HG03103 (cell line): ENCODE data around the gene SAMD4A.

Source experiments
- ATAC-seq: cut with Tn5 transposase; IDR thresholded peaks from one replicate; pipeline ENCODE4 v1.9.1; 2021; ENCODE audit warnings: low read depth; ENCODE audit not compliant: unreplicated experiment

Gene SAMD4A

DNA sequence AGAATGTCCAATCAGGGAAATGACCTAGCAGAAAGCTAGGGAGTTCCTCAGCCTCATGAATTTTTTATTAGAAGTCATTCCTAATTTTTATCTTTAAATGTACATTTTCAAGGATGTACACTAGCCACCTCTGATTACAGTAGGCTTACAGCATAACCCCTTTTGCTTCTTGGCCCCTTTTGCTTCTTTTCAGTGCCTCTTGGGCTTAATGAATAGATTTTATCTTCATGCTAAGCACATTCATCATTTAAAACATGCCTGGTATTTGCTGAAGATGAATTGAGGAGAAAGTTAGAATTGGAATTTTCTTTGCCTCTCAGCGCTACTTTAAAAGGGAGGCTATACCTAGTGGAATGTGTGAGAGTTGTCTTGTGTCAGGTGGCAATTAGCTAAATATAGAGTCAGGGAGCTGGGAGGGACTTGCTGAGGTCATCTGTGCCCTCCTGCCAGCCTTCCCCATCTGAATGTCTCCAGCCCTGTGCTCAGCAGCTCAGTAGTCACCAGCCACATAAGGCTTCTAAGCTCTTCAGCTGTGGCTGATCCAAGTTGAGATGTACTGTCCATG, 132.1 kb downstream of the SAMD4A start:
- no peak for ATAC-seq

DNA sequence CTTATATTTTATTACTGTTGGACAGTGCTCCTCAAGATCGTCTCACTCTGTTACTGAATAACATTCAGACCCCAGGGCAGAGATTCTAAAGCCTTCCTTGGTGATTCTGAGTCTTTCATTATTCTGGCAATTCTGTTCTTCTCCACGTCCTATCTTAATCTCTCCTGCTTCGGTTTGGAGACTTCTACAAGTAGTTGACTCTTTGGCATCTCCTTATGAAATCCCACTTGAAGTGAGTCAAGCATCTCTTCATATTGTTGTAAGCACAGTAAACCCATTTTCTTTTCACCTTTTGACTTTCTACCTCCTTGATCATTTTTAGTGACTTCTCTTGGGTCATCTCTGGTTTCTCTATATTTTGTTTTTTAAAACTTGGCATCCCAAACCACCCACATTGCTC, 132.8 kb downstream of the SAMD4A start:
- ATAC-seq, result no peak

DNA sequence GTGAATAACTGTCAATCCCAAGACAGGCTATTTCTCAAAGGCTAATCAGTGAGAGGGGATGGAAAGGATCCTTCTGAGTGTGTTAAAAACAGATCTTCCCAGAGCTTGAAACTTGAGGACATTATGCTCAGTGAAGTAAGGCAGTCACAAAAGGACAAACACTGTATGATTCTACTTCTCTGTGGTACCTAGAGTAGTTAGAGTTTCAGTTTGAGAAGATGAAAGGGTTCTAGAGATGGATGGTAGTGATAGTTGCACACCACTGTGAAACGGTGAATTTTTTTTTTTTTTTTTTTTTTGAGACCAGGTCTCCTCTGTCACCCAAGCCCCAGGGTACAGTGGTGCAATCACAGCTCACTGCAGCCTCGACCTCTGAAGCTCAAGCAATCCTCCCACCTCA, 133.8 kb downstream of the SAMD4A start:
- no peak for ATAC-seq

DNA sequence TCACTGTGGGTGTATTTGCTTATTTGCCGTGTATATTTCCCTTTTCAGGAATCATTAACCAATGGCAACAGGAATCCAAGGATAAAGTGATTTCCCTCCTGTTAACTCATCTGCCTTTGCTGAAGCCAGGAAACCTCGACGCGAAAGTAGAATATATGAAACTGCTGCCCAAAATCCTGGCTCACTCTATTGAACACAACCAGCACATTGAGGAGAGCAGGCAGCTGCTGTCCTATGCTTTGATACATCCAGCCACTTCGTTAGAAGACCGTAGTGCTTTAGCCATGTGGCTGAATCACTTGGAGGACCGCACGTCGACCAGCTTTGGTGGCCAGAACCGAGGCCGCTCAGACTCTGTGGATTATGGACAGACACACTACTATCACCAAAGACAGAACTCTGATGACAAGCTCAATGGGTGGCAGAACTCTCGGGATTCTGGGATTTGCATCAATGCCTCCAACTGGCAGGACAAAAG, 135.1 kb downstream of the SAMD4A start:
- no peak for ATAC-seq

DNA sequence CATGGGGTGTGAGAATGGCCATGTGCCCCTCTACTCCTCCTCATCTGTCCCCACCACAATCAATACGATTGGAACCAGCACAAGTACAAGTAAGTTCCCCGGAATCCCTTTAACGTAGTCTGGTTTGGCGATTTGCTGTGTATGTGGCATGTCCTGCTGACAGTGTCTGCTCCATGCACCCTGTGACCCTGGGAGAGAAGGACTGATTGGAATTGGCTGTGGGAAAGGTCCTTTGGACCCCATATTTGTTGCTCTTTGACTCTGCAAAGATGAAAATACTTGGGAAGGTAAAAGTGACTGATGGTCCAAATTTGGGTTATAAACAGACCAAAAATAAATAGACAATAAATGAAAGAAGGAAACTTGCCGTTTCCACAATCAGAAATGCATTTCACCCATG, 135.6 kb downstream of the SAMD4A start:
- no peak for ATAC-seq

DNA sequence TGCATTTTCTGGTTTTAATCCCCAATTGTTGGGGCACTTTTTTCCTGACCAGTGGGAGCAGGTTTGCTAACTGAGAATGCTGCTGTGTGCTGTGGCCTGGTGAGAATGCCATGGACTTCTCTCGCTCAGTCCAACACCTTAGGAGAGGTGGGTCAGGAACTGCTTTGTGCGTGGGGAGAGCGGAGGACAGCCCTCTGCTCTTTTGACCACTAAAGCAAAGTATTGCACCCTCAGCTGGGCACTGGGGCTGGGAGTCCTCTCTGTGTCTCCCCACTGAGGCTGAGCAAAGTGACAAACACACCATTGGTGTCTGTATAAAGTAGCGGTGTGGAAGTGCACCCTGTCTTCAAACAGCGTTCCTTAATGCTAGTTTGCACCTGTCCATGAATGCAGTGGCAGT, 136.2 kb downstream of the SAMD4A start:
- ATAC-seq, result no peak

DNA sequence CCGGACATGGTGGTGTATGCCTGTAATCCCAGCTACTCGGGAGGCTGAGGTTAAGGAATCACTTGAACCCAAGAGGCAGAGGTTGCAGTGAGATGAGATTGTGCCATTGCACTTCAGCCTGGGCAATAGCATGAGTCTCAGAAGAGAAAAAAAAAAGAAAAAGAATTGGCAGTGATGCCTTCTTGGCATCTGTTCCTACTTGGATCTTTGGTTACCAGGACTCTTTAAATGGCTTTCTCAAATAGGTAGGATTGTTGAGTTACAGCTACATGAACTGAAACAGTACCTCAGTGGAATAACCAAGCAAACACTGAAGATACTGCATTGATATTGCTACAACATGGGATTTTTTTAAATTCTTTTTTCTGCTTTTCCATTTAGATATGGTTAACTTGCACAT, 136.8 kb downstream of the SAMD4A start:
- no peak for ATAC-seq

DNA sequence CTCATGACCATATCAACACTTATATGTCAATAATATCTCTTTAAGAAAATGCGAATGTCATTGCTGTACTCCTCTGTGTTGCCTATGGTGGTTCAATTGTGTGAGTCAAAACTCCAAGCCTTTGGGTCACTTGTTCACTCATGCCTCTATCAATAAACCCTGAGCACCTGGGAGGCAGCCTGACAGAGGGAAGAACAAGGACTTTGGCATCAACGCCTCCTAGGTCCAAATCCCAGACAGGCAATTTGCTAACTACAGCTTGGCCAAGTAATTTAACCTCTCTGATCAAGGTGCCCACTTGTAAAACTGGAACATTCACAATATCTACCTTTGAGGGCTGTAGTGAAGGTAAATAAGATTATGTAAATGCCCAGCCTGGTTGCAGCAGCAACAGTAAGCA, 137.8 kb downstream of the SAMD4A start:
- no peak for ATAC-seq

DNA sequence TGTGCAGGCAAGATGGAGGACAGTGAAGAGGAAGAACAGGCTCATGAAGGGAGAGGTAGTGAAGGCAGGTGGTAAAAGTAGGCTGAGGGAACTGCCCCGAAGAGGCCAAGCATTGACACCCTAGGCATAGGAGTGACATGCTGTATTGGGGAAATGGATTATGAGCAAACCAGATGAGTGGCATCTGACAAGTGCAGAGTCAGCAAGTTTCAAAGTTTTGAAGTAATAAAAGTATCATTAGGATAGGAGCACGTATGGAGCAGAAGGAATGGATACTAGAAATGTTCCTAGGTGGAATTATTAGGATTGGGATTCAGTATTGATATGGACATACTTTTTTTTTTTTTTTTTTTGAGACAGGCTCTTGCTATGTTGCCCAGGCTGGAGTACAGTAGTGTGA, 139.8 kb downstream of the SAMD4A start:
- no peak for ATAC-seq

DNA sequence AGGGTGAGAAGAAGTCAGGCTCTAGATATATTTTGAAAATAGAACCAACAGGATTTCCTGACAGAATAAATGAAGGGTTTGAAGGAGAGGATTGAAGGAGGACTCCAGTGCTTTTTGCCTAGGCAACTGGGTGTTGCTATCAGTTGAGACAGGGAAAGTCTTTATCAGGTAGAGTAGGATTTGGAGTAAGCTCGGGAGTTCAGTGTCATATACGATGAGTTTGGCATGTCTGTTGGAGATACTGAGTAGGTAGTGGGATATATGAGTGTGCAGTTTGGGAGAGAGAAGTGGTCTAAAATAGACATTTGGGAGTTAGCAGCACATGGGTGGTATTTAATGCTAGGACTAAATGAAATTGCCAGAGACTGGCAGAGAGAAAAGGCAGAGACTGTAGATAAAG, 141.2 kb downstream of the SAMD4A start:
- no peak for ATAC-seq

DNA sequence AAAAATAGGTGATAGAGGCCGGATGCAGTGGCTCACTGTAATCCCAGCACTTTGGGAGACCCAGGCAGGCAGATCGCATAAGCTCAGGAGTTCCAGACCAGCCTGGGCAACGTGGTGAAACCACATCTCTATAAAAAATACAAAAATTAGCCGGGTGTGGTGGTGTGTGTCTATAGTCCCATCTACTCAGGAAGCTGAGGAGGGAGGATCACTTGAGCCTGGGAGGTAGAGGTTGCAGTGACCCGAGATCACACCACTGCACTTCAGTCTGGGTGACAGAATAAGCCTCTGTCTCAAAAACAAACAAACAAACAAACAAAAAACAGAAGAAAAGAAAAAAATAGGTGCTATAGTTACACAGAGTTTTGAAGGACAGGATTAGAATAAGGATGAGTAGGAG, 142.1 kb downstream of the SAMD4A start:
- no peak for ATAC-seq

DNA sequence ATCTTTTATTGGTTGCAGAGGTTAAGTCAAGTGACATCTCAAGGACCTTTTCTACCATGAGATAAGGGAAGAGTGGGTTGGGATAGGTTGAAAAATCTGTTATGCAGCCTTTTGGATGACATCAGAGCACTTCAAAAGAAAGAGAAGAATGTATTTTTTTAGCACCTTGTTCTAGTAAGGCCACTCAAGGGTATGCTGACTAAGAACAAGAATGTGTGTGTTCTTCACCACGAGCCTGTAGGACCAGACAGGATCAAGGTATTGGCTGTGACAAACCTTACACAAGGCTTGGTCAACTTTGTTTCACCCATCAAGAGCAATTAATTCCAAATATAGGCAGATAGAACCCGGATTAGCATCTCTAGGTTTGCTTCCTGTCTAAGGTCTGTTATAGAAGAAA, 142.5 kb downstream of the SAMD4A start:
- ATAC-seq, result peak; percentile 79

DNA sequence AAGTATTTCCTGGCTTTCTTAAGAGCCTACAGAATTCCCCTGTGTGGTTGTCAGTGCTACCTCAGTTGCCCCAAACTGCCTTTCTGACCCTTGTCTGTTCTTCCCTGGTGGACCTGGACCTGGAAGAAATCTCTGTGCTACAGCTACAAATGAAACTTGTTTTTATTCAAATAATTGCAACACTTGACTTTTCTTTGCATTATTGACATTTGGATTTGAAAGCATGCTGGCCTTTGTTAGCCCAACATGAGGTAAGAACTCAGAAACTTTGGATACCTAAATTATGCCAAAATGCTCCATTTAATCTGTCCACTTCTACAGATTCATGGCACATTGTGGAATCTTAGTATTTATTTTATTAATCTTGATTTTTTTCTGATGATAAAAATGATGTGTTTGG, 142.9 kb downstream of the SAMD4A start:
- ATAC-seq, result no peak

DNA sequence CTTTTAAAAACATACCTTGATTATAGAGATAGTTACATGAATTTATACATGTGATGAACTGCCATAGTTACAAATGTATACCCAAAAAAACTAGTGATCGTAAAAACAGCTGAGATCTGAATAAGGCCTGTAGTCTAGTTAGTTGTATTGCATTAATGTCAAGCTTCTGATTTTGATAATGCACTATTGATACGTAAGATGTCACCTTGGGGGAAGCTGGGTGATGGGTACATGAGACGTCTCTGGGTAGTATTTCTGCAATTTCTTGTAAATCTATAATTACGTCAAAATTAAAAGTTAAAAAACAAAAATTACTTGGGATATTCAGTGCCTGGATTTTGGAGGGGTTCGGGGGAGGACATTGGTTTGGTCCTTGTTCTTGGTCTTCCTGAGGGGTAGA, 144.4 kb downstream of the SAMD4A start:
- ATAC-seq, result no peak

DNA sequence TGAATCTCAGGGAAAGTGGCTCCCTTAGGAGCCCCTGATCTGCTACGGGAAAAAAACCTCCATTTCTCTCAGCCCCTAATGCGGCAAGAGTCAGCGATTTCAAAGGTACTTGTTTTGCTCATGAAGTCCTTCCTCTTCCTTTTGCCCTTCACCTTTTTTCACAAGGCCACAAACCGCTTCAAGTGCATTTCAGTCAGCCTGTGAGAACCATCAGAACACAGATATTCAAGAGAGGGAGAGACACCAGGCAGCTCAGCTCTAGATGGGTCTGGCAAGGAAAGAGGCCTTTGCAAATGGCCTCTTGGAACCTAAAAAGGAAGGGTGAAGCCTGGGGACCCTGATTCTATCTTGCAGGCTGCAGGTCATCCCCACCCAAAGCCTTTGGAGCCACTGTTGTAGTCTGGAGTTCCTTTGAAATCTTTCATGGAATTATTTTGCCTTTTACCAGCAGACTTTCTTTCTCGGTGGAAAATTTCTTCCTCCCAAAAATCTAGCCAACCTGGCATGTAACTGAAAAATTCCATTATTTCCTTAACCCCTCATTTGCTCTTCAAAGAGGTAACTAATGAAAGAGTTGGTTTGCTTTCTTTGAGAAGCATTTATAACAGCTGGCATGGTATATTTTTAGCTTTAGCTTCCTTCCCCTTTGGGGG, 145.0 kb downstream of the SAMD4A start:
- no peak for ATAC-seq

DNA sequence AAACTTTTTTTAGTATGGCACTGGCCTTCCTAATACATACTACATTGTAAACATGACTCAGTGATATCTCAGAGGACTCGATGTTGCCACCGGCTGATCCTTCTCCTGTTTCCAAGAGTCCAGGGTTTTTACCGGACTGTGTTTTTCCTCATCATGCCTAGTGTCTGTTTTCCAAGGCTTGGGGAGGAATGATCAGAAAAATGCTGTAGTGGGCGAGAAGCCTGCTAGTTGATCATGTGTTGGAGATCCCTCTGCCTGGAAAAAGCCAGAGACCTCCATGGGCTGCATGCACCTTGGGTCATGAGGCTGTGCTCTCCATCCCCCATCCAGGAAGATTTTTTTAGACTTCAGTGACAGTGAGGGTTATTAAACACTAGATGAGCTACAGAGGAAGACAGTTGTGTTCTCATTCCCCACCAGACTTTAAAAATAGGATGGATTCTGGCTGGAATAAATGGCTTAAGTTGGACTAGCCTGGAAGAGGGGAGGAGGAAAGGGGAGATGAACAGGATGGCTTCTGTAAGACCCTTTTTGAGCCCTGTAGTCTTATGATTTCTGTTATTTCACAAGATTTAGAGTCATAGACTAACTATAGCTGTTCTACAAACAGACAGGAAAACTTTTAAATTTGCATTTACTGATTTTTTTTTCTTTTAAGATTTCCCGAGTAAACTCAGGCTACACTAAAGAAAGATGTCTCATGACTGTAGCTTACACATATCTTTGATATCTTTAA, 145.7 kb downstream of the SAMD4A start:
- ATAC-seq, result no peak

DNA sequence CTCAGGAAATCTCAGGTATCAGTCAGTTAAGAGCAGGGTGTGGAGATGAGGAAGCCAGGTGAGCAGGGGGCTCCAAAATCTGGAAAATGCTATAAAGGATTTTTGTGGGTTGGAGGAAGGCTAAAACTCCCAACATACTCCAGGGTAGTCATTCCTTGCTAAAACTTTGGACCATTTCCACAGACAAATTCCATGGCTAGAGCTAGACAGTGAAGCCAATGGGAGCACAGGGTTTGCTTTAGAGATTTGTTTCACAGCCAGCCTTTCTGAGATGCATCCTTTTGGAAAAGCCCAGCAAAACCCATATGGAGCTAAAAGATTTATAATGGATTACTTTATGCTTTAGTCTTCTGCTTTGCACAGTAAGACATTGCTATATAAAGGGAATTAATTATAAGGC, 146.5 kb downstream of the SAMD4A start:
- ATAC-seq, result no peak

DNA sequence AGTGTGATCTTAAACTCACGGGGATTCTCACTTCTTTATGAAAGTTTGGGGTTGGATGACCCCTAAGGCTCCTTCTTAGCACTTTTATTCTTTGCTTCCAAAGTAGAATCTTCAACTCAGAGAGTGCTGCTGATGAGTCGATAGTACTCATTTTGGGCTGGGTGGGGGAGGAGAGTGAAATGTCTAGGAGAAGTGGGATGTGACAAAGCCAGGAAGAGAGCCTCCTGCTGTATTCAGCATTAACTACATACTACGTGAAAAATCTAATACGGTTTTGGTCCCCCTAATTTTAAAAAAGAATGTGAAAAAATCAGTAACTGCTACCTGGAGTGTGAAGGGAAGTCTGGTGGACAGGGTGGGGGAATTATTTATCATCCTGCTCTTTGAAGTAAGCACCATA, 148.3 kb downstream of the SAMD4A start:
- no peak for ATAC-seq

DNA sequence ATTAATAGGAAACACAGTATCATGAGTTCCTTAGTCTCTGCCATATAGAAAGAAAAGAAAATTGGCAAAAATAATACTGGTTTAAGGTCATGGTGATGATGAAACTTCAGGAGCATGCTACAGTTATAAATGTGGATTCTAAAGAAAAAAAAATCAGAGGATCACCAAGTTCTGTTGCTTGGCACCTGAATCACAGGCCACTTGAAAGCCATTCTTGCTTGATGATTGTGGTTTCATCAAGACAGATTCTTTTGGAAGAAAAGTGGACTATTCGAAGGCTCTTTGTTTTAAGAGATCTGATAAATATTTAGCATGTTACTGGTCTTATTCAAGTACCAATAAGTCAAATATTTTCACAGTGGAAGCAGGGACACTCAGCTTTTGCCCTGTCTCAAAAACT, 148.9 kb downstream of the SAMD4A start:
- ATAC-seq, result no peak

DNA sequence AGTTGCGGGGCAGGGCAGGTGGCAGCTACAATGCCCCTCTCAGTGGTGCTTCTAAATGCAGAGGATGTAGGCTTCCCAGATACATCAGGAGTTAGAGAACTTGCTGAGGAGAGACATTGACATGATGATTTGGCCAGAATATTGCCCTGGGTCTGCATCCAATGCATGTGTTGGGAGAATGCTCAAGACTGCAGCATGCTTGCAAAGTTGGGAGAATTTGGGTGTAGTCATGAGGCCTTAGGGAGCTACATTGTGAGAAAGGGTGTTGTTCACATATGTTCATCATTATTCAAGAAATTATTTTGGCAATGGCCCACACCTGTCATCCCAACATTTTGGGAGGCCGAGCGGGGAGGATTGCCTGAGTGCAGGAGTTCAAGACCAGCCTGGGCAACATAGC, 149.9 kb downstream of the SAMD4A start:
- ATAC-seq, result no peak

DNA sequence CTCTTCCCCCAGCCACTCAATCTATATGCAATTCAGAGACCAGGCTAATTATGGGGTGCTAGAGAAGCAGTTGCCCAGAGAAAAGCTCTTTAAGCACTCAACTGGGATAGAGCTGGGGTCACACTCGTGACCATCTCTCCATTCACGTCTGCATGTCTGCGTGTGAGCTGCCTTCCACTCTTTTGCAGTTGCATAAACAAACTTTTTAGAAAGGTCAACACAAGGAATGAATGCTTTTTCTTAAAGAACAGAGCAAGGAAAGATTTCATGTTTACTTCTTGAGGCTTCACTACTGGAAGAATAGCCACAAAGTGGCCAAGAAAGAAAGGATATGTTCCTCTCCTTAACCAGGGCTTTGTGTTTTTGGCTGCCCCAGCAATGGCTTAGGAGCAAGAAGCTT, 151.1 kb downstream of the SAMD4A start:
- ATAC-seq, result no peak

DNA sequence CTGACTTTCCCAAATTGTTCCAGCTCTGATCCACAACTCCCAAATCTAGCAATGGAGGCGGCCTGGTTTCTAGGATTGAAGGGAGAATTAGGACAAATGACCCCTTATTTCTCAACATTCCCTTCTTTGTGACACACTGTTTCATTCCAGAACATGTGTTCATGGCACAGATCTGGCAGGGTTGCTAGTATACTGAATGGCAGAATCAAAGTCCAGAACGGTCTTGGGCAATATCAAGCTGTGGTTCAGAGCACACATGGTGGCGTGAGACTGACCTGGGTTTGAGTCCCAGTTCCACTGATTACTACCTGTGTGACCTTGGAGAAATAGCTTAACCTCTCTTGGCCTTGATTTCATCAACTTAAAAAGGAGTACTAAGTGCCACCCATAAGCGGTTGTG, 152.5 kb downstream of the SAMD4A start:
- ATAC-seq, result no peak
